Choroid plexus epithelial cell (primary cell): Measurements from ENCODE around the gene RNF5.
"Not testable (repeated sequence)": the region's sequence is repeated elsewhere in the genome, so short reads cannot be mapped to it uniquely, and the experiment has no call there.

Experiments
- DNase-seq: peaks from one replicate; pipeline ENCODE4 v3.0.0-alpha.2; 2010; ENCODE audit warnings: low read depth
- H3K4me3 ChIP-seq: 2 replicates; pipeline ENCODE4 v1.5.1; 2011; ENCODE audit warnings: low read depth, mild to moderate bottlenecking, control low read depth, low read length, moderate library complexity
- TF ChIP-seq, protein P1 (sequence below): conservative IDR thresholded peaks from 2 replicates; pipeline ENCODE4 v1.5.1; 2011; ENCODE audit warnings: low read depth, mild to moderate bottlenecking, control low read depth, inconsistent platforms, low read length, moderate library complexity

Gene RNF5

DNA sequence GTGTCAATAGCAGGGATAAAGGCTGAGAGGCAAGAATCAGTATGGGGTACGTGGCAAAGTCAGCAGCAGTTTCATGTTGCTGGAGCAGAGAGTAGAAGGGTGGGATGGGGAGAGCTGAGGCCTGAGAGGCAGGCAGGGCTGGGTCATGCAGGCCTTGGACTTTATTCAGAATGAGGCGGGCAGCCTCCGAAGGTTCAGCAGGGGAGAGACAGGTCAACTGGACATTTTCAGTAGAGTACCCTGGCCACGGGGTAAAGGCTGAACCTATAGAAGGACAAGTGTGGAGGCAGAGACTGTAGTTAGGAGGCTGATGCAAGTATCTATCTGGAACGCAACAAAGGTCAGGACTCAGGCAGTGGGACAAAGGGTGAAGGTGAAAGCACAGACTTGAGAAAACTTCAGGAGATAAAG is 32.0 kb downstream of the RNF5 start:
- H3K4me3 ChIP-seq = no peak overlapping the region
- TF ChIP-seq, protein P1, sequence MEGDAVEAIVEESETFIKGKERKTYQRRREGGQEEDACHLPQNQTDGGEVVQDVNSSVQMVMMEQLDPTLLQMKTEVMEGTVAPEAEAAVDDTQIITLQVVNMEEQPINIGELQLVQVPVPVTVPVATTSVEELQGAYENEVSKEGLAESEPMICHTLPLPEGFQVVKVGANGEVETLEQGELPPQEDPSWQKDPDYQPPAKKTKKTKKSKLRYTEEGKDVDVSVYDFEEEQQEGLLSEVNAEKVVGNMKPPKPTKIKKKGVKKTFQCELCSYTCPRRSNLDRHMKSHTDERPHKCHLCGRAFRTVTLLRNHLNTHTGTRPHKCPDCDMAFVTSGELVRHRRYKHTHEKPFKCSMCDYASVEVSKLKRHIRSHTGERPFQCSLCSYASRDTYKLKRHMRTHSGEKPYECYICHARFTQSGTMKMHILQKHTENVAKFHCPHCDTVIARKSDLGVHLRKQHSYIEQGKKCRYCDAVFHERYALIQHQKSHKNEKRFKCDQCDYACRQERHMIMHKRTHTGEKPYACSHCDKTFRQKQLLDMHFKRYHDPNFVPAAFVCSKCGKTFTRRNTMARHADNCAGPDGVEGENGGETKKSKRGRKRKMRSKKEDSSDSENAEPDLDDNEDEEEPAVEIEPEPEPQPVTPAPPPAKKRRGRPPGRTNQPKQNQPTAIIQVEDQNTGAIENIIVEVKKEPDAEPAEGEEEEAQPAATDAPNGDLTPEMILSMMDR = no peak
- no peak for DNase-seq

DNA sequence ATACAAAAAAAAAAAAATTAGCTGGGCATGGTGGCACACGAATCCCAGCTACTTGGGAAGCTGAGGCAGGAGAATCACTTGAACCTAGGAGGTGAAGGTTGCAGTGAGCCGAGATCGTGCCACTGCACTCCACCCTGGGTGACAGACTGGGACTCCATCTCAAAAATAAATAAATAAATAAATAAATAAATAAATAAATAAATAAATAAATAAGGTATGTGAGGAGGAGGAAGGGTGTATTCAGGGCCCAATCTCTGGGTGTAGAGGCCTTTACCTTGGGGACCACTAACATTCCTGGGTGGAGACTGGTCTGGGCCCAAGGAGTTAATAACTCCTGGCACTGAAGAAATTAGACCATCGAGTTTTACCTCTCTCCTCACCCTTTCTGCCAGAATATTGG is 33.2 kb downstream of the RNF5 start:
- DNase-seq, H3K4me3 ChIP-seq: not testable (repeated sequence)

DNA sequence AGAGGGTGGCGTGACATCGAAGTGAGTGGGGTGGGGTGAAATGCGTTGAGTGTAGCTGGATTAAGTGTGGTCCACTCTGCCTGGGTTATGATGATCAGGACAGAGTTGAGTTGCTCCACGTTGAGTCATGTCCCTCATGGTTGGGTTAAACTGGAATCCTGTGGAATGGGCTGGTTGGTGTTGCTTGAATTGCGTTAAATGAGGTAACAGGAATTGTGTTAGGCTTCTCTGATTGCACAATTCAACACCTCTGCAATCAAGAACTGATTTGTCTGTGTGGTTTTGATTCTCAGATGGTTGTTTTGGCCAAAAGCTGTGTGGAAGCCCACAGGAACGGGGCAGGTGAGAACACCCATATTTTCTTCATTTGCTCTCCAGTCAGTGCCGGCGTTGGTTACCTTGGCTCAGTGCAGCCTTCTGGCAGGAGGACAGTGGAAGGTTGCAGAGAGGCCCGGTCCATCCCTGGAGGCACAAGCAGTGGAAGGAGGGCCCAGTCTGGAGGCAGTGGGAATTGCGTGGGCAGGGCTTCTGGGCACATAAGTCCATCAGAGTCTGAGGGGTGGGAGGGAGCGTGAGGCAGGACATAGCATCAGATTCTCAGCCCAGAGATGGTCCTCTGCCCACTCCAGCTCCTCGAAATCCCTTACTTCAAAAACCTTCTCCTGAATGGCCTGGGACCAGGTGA is 34.0 kb downstream of the RNF5 start:
- H3K4me3 ChIP-seq = no peak overlapping the region
- TF ChIP-seq, protein P1 = no peak
- no peak for DNase-seq

GRCh38 chr6:32213649-32214048 is 35.4 kb downstream of the RNF5 start:
- no peak overlapping the region for H3K4me3 ChIP-seq
- TF ChIP-seq, protein P1 = no peak
- no peak for DNase-seq

- TF ChIP-seq, protein P1 = no peak
- no peak overlapping the region for H3K4me3 ChIP-seq
These were observed 35.9 kb downstream of the RNF5 start for GRCh38 chr6:32214126-32214525.

GRCh38 chr6:32215617-32216016 is 37.4 kb downstream of the RNF5 start:
- no peak for DNase-seq
- TF ChIP-seq, protein P1 = no peak
- H3K4me3 ChIP-seq = no peak overlapping the region

More at GRCh38 chr6:32214126-32214525, 35.9 kb downstream of the RNF5 start:
- no peak for DNase-seq

DNA sequence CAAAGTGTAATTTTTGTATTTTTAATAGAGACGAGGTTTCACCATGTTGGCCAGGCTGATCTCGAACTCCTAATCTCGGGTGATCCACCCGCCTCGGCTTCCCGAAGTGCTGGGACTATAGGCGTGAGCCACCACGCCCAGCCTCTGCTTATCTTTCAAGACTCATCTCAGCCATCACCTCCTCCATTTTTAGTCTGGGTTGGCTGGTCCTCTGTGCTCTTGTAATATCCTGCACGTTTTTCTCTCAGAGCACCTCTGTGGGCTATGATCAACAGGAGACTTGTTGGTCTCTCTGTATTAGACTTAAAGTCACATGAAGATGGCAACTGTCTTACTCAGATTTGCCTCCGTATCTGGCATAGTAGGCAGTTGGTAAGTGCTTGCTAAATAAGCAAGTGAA is 38.1 kb downstream of the RNF5 start:
- no peak for DNase-seq
- no peak overlapping the region for H3K4me3 ChIP-seq
- TF ChIP-seq, protein P1 = no peak
